GM21723 (cell line): Measurements from ENCODE around the gene CNMD.
A peak's percentile ranks its signal among the peaks of the same experiment; 100 is the strongest.
"Not testable (repeated sequence)": the region's sequence is repeated elsewhere in the genome, so short reads cannot be mapped to it uniquely, and the experiment has no call there.

ENCODE experiments used
- ATAC-seq: cut with Tn5 transposase; IDR thresholded peaks from one replicate; pipeline ENCODE4 v1.9.1; 2021; ENCODE audit warnings: mild to moderate bottlenecking, moderate library complexity; ENCODE audit not compliant: unreplicated experiment

Gene CNMD

GRCh38 chr13:52744842-52745375, 5.3 kb upstream of the CNMD start:
- ATAC-seq: no peak

GRCh38 chr13:52743988-52744387, 4.4 kb upstream of the CNMD start:
- no peak for ATAC-seq

- ATAC-seq: no peak
These were observed 3.9 kb upstream of the CNMD start for GRCh38 chr13:52743569-52743968.

GRCh38 chr13:52738719-52739467, 727 bp downstream of the CNMD start:
- peak; percentile 73 for ATAC-seq

GRCh38 chr13:52737965-52738364, 1.7 kb downstream of the CNMD start:
- no peak for ATAC-seq

DNA sequence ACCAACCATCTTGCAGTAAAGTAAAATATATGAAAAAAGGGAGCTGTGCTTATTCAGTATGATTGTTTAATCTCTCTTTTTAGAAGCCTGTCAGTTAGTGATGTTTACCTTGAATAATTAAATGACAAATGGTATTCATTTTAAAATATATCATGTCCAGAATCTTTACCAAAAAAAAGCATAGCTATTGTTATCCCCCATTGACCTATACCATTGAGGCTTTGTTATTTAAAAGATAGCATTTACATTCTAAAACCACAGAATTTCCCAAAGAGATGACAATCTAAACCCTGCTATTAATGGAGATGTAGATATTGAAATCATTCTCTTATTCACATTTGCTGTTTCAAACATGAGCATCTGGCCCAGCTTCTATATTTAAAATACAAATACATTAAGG, 2.2 kb downstream of the CNMD start:
- ATAC-seq: no peak

DNA sequence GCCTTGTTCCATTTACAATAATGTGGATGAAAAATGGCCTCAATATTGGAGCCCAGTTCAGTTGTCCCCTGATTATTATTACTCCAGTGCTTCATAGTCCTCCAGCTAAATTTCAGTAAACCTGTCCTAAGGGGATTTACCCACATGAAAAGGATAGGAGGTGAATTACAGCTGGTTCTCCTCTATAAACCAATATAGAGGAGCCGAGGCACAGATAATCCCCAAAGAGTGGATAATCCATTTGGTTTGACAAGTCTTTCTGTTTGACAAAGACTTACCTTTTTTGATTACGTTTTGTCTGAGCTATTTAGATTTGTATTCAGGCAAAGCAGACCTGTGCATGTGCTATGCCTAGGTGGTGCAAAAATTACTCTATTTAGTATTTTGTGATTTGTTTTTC, 2.7 kb downstream of the CNMD start:
- ATAC-seq: no peak

DNA sequence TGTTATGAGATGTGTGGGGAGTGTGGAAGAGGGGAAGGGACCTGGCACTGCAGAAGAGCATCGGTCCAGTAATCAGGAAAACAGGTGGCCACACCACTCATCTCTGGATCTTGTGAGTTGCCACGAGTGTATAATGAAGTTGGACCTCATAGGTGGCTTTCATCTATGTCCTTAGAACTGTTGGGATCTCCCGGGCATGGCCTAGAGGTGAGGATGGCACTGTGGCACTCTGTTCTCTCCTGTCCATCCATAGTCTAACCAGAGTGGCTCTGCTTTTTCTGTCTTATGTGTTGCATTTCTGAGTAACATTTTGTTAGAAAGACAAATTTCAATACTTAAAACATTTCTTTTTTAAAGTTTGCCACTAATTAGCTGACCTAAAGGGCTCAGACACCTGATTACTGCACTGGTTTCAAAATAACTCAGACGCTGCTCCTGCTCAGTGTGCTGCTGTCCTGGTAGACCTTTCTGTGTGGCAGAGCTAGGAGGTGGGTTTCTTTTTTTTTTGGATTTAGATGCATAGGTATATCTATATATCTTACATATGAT, 5.5 kb downstream of the CNMD start:
- ATAC-seq: no peak

GRCh38 chr13:52726258-52726657, 13.4 kb downstream of the CNMD start:
- no peak for ATAC-seq

DNA sequence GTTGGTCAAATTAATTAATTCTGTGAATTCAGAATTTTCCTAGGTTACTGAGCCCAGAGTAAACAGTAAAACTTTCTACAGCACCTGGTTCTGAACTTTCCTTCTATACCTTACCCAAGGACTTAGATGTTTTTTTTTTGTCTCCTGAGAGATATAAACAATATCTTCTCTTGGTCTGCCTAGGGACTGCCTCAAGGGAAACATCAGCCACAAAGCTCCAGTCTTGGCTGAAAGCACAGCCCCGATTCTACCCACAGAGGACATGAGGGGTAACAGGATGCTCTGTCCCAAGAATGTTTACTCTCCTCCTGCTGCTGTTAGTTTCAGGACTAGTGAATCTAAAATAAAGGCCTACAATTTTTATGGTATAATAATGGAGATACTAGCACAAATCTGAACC, 14.3 kb downstream of the CNMD start:
- no peak for ATAC-seq

GRCh38 chr13:52723181-52723580, 16.4 kb downstream of the CNMD start:
- ATAC-seq: no peak

GRCh38 chr13:52721356-52721755, 18.3 kb downstream of the CNMD start:
- ATAC-seq: not testable (repeated sequence)

DNA sequence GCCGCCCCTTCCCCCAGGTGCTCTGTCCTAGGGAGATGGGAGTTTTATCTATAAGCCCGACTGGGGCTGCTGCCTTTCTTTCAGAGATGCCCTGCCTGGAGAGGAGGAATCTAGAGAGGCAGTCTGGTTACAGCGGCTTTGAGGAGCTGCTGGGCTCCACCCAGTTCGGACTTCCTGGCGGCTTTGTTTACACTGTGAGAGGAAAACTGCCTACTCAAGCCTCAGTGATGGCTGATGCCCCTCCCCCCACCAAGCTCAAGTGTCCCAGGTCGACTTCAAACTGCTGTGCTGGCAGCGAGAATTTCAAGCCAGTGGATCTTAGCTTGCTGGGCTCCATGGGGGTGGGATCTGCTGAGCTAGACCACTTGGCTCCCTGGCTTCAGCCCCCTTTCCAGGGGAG, 18.7 kb downstream of the CNMD start:
- not testable (repeated sequence) for ATAC-seq

DNA sequence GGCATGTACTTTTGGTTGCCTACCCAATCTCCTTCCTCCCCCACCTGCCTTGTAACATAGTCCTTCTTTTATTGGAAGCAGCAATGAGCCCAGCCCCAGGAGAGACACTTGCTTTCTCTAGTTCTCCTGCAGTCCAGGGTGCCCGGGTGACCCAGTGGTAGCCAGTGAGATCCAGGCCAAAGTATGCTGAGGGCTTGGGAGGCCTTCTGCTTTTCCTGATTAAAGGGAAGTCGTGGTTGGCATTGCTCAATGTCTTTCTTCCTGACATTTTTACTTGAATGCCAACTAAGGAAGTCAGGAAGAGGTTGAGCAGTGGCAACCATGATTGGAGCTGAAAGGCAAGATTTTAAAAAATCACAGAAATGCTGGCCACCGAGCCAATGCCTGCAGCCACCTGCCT, 25.7 kb downstream of the CNMD start:
- ATAC-seq: no peak

- no peak for ATAC-seq
These were observed 27.2 kb downstream of the CNMD start for GRCh38 chr13:52712385-52712784.

GRCh38 chr13:52711286-52711685, 28.3 kb downstream of the CNMD start:
- no peak for ATAC-seq

DNA sequence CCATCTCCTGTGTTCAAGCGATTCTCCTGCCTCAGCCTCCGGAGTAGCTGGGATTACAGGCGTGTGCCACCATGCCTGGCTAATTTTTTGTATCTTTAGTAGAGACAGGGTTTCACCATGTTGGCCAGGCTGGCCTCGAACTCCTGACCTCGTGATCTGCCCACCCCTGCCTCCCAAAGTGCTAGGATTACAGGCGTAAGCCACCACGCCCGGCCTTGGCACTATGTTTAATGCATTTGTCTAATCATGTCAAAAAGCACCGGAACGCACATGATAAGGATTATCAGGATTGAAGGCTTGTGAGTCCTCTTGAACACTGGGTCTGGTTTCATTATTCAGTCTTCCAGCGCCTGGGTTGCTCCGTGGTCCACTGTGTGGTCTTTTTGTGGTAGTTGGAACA, 31.4 kb downstream of the CNMD start:
- not testable (repeated sequence) for ATAC-seq

DNA sequence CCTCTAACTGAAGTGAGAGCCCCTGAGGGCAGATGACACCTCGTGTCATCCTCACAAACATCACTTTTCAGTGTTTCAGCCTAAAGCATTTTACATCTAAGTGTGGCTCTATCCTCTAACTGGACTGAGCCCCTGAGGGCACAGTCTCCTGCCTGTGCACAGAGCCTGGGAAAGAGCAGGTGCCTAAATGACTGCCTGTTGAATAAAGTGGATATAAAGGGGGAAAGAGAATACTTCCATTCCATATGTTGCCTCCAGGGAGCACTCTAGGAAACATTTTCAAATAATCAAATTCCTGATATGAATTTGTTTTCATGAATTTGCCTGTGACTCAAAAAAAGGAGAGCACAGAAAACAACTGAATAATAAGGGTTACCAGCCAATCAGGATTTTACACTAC, 32.2 kb downstream of the CNMD start:
- ATAC-seq: no peak

- no peak for ATAC-seq
These were observed 33.5 kb downstream of the CNMD start for GRCh38 chr13:52706081-52706480.

GRCh38 chr13:52703482-52703881, 36.1 kb downstream of the CNMD start:
- ATAC-seq: no peak

DNA sequence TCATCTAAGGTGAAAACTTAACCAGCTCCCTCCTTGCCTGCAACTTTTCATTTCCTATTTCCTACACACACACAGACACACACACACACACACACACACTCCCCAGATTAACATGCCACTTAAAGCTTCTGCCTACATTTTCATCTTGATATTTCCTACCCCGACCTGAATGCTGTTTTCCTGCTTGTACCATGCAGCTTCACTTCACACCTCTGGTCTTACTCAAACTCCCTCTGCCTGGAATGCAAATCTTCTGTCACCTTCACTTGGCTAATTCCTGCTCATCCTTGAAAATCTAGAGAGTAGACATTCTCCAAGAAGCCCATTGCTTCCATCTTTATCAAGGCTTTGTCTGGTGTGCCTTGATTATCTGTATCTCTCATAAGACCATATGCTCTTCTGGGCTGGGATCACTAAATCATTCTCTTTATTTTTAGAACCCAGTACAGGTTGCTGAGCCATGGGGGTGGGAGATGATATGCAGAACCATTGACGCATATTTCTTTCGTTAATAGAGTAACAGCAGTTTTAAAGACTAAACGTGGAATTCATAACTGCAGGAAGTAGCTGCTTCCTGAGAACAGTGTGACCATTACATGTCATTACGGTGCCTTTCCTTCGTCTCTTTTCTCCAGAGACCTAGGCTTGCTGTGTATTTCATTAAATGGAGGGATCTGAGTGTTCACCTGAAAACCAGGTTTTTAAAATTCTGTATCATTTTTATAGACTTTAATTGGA, 37.7 kb downstream of the CNMD start:
- ATAC-seq: no peak

- no peak for ATAC-seq
These were observed 43.1 kb downstream of the CNMD start for GRCh38 chr13:52696566-52696965.
